WERI-Rb-1 (cell line): ENCODE measurements around the gene KIRREL3.

ENCODE experiments used
- DNase-seq: peaks from one replicate; pipeline ENCODE4 v3.0.0-alpha.2; 2020
- H3K27ac ChIP-seq: fragments of 250-450 bp; sonication (Bioruptor Pico); 2 replicates; pipeline ENCODE4 v1.5.1; 2020; ENCODE audit warnings: mild to moderate bottlenecking, moderate library complexity
- H3K27me3 ChIP-seq: fragments of 250-450 bp; sonication (Bioruptor Pico); 2 replicates; pipeline ENCODE4 v1.5.1; 2021; ENCODE audit warnings: mild to moderate bottlenecking, low read depth, moderate library complexity; ENCODE audit not compliant: insufficient read depth, severe bottlenecking
- H3K36me3 ChIP-seq: fragments of 250-450 bp; sonication (Bioruptor Pico); 2 replicates; pipeline ENCODE4 v1.5.1; 2020; ENCODE audit warnings: mild to moderate bottlenecking, moderate library complexity
- H3K4me3 ChIP-seq: 2 replicates; pipeline ENCODE4 v1.5.1; 2011; ENCODE audit warnings: low read depth, mild to moderate bottlenecking, control low read depth, low read length
- H3K9me3 ChIP-seq: fragments of 250-450 bp; sonication (Bioruptor Pico); 2 replicates; pipeline ENCODE4 v1.5.1; 2021; ENCODE audit warnings: mild to moderate bottlenecking, moderate library complexity; ENCODE audit not compliant: severe bottlenecking
- TF ChIP-seq, protein P1 (sequence below): IDR thresholded peaks from 2 replicates; pipeline ENCODE4 v1.5.1; 2011; ENCODE audit warnings: low read depth, mild to moderate bottlenecking, control low read depth, inconsistent platforms, low read length

Gene KIRREL3

GRCh38 chr11:126996036-126996804, 4.3 kb downstream of the KIRREL3 start:
- Histone ChIP-seq H3K9me3 (no peaks in the 10 kb centered on the region), H3K4me3 (no peak overlapping the region), H3K27ac (no peak overlapping the region), H3K27me3 (no peaks in the 10 kb centered on the region), H3K36me3 (no peaks in the 10 kb centered on the region)
- no peak for DNase-seq
- TF ChIP-seq, protein P1, sequence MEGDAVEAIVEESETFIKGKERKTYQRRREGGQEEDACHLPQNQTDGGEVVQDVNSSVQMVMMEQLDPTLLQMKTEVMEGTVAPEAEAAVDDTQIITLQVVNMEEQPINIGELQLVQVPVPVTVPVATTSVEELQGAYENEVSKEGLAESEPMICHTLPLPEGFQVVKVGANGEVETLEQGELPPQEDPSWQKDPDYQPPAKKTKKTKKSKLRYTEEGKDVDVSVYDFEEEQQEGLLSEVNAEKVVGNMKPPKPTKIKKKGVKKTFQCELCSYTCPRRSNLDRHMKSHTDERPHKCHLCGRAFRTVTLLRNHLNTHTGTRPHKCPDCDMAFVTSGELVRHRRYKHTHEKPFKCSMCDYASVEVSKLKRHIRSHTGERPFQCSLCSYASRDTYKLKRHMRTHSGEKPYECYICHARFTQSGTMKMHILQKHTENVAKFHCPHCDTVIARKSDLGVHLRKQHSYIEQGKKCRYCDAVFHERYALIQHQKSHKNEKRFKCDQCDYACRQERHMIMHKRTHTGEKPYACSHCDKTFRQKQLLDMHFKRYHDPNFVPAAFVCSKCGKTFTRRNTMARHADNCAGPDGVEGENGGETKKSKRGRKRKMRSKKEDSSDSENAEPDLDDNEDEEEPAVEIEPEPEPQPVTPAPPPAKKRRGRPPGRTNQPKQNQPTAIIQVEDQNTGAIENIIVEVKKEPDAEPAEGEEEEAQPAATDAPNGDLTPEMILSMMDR = no peak

DNA sequence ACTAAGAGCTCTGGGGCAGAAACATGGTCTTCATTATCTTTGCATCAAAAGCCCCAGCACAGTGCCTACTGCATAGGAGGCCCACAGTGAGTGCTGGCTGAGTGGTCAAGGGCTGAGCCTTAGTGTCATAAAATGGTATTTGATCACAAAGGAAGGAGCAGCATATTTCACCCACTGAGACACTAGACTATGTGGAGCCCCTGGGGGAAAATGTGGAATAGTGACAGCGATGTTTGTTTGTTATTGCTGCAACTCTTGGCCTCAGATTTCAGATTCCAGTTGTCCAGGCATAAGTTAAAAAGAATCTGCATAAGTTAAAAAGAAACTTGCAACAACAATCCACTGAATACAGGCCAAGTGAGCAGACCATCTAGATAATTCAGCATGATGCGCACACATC, 7.0 kb downstream of the KIRREL3 start:
- H3K4me3 ChIP-seq = no peak overlapping the region
- no peaks in the 10 kb centered on the region for H3K36me3 ChIP-seq
- H3K27ac ChIP-seq = no peak overlapping the region
- no peaks in the 10 kb centered on the region for H3K27me3 ChIP-seq
- TF ChIP-seq, protein P1 = no peak
- no peak for DNase-seq
- H3K9me3 ChIP-seq = no peaks in the 10 kb centered on the region

GRCh38 chr11:126992804-126993111, 7.8 kb downstream of the KIRREL3 start:
- TF ChIP-seq, protein P1 = no peak
- H3K9me3 ChIP-seq = no peaks in the 10 kb centered on the region
- H3K27me3 ChIP-seq = no peaks in the 10 kb centered on the region
- H3K36me3 ChIP-seq = no peaks in the 10 kb centered on the region
- no peak for DNase-seq
- H3K4me3 ChIP-seq = no peak overlapping the region
- no peak overlapping the region for H3K27ac ChIP-seq

- H3K36me3 ChIP-seq = no peaks in the 10 kb centered on the region
- TF ChIP-seq, protein P1 = no peak
- no peaks in the 10 kb centered on the region for H3K9me3 ChIP-seq
- DNase-seq = no peak
- H3K27me3 ChIP-seq = no peaks in the 10 kb centered on the region
- no peak overlapping the region for H3K4me3 ChIP-seq
- no peak overlapping the region for H3K27ac ChIP-seq
Observed at GRCh38 chr11:126992065-126992803, 8.3 kb downstream of the KIRREL3 start.

- H3K27me3 ChIP-seq = no peaks in the 10 kb centered on the region
- H3K36me3 ChIP-seq = no peaks in the 10 kb centered on the region
- TF ChIP-seq, protein P1 = no peak
- no peak overlapping the region for H3K27ac ChIP-seq
- H3K4me3 ChIP-seq = no peak overlapping the region
- DNase-seq = no peak
- no peaks in the 10 kb centered on the region for H3K9me3 ChIP-seq
Observed at GRCh38 chr11:126991596-126991995, 9.0 kb downstream of the KIRREL3 start.
